Adipose tissue (tissue), 3 donors: ENCODE results near the gene CCDC28B. TPM values are rescaled to one million over a fixed set of nuclear protein-coding genes. Genes with fewer than 3 reads are reported as not detected.

Experiments used
- H3K27ac ChIP-seq: one replicate; pipeline ENCODE4 v1.5.1; 2013; ENCODE audit warnings: low read depth, low read length
- WGBS, 3 donors: extraction: QIAGEN DNeasy Blood & Tissue Kit; methylation state at CpG; one replicate each; pipeline ENCODE4 v1.1.7; 2013; 5-methylcytosine and 5-hydroxymethylcytosine counted together
- polyA plus RNA-seq, 3 donors: library from polyadenylated mRNA; stranded (reverse); fragments of 200-250 nt; gene quantifications; one replicate each; pipeline ENCODE4 v1.2.3, GENCODE V29; 2013
- donor health status: healthy with polysubstance abuse.
- donor health status: Bipolar disorder and iron deficiency.
- donor health status: healthy.

Gene CCDC28B
- polyA plus RNA-seq, 3 donors: 3.5 to 15.9 (median 4.1) TPM

DNA sequence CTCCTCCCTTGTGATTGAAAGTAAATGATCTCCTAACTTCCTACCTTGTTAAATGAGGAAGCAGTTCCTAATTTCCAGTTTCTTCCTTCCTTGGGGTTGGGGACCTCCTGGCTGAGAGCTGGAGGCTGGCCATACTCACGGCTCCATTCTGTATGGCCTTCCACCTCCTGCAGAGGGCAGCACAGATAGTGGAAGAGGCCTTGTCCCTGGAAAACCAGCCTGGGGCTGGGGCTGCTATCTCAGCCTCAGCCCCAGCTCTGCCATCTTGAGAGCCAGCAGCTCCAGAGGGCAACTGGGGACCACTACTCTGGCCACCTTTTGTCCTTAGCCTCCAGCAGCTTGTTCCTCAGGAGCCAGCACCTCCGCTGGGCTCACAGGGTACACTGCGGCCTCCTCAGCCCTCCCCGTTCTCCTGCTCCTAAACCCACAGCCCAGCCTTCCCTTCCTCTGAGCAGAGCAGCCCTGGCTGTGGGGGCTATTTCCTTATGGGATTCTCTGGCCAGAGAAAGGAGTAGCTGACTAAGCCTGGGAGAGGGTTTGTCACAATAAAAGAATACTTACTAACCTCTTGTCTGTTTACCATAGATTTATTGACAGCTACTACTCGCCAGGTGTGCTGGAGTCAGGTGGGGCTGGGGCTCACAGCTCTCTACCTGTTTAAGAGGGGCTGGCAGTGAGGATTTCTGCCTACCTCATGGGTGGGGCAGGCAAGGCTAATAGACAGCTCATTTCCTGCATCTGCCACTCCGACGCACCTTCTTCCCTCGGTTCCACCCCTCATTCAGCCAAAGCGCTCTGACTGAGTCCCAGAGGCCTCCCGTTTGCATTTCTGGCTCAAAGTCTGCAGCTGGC lies 15.5 kb downstream of the CCDC28B start:
- 75% methylated on average over 10 of the region's 10 CpGs for WGBS, 3 donors
- H3K27ac ChIP-seq: no peak overlapping the region

DNA sequence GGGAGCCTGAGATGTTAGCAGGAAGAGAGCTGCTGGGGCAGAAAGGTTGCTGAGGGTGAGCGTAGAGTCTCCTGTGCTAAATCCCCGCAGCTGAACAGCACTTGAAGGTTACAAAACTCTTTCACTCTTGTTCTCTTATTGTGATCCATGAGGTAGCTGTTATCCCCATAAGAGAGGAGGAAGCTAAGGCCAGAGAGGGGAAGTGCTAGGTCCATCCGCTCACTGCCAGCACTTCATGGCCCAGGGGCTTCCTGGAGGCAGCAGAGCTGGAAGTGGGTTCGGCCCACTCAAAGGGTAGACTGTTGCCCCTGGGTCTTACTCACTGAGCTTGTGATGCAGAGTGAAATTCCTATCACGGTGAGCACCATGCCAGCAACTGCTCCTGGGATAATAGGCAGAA lies 16.2 kb downstream of the CCDC28B start:
- no peak overlapping the region for H3K27ac ChIP-seq
- WGBS, 3 donors: 76 to 86% (median 79%) methylated on average over 5 of the region's 5 CpGs

DNA sequence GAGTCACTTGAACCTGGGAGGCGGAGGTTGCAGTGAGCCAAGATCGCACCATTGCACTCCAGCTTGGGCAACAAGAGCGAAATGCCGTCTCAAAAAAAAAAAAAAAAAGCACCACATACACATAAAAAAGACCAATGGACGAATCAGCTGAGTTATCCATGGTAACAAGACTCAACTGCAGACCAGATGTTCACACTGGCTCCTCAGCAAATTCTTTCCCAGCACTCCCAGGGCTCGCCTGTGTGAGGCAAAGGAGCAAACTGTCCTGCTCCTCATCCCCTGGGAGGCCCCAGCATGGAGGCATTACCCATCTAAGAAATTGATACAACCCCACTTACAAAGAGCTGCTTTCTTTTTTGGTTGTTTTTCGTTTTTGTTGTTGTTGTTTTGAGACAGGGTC lies 18.6 kb downstream of the CCDC28B start:
- no peak overlapping the region for H3K27ac ChIP-seq
- 82 to 87% (median 87%) methylated on average over 5 to 7 of the region's 7 CpGs for WGBS, 3 donors

DNA sequence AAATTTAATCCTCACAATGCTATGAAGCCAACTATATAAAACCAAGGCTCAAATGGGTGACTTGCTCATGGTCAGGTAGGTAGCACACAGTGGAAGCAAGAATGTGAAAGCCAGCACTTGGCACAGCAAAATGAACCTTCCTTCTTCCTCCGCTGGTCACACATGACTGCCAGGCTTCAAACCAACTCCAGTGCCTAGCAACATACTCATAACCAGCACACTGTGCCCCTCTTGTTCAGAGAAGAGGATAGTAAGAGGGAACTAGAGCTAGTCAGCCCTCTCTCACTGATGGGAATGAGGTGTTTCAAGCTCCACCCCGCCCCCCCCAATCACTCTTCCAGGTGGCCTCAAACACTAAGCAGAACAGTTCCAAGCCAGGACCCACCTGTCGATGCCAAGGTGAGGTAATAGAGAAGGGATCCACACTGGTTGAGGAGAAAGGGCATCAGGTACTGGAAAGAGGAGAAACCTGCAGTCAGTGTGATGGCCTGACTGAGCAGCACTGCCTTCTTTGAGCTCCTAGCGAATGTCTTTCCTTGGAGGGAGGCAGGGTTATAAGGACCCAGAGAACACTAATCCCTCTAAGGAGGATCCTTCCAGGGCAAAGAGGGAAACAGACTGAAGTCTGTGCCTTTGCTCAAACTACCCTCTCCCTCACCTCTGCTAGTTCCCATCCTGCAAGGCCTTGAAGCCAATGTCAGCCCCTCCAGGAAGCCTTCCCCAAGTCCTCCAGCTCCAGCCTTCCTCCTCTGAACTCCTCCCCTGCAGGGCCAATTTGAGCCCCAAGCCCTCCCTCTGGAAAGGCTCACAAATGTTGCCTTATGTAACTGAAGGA lies 20.6 kb downstream of the CCDC28B start:
- WGBS, 3 donors: 86 to 96% (median 91%) methylated on average over 4 of the region's 4 CpGs
- no peak overlapping the region for H3K27ac ChIP-seq

DNA sequence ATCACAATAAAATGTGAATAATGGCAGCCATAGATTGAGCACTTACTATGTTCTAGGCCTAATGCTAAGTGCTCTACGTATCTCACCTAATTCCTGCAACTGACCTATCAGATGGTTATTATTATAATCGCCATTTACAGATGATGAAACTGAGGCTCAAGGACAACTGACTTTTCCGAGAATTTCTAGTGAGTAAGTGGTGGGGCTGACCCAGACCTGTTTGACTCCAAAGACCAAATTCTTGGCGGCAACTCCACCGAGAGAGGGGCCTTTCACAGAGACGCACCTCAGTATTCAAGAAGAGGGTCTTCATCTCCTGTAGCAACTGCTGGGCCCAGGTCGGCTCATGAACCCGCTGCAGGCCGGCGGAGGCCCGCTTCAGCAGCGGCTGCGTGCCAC lies 21.2 kb downstream of the CCDC28B start:
- peak overlapping the region; percentile 45 for H3K27ac ChIP-seq
- WGBS, 3 donors: 7 to 12% (median 8%) methylated on average over 13 of the region's 13 CpGs

DNA sequence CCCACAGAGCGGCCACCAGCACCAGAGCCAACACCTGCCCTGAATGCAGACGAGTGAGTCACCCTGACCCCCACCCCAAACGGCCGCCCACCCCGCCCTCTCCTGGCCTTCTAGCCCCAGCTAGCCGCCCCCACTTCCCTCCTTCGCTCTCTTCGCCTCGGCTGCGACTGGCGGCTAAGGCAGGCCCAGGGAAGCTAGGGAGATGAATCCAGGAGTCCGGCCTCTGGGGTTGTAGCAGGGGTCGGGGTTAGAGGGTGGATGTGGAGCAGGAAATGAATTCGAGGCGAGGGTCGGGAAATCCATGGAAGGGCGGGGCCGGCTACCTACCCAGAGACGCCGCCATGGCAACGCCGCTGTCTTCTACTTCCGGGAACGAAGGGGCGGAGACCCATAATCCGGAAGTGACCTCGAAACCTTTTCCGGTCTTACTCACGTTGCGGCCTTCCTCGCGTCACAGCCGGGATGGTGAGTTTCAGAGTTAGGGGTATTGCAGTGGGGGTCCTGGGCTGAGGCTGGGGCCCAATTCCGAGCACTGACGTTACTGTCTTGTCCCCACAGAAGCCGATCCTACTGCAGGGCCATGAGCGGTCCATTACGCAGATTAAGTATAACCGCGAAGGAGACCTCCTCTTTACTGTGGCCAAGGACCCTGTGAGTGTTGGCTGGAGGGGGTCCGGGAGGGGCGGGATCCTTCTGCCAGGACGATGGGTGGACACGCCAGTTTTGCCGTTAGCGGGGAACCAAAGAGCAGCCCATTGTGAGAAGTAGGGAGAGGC lies 21.8 kb downstream of the CCDC28B start, which contains the start of the genes EIF3I and TMEM234:
TSS of gene EIF3I (plus strand) at position 428 of the 776 bp plus-strand sequence. CDS start at position 463, 35 bp downstream.
TSS of gene TMEM234 (minus strand) at position 374 of the 776 bp plus-strand sequence. CDS start at position 343, 31 bp downstream.
- 0 to 1% (median 1%) methylated on average over 43 to 46 of the region's 46 CpGs for WGBS, 3 donors
- H3K27ac ChIP-seq: peak within 1 kb of the TSS; percentile 71

DNA sequence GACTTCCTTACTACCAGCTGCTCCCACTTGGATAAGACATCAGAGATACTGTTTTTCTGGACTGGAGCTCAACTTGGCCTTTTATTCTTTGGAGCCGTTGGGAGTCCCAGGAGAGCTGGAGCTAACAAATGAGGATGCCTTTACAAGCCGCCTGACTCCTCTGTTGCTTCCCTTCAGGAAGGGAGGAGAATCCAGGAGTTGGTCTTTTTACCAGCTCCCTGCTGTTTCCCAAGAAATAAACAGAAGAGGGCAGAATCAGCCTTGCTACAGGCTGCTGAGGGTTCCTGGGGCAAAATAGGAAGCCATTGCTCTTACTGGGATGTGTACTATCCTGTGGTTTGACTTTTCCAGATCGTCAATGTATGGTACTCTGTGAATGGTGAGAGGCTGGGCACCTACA lies 23.3 kb downstream of the CCDC28B start:
- 54 to 72% (median 59%) methylated on average over 3 of the region's 3 CpGs for WGBS, 3 donors
- peak overlapping the region; percentile 51 for H3K27ac ChIP-seq

DNA sequence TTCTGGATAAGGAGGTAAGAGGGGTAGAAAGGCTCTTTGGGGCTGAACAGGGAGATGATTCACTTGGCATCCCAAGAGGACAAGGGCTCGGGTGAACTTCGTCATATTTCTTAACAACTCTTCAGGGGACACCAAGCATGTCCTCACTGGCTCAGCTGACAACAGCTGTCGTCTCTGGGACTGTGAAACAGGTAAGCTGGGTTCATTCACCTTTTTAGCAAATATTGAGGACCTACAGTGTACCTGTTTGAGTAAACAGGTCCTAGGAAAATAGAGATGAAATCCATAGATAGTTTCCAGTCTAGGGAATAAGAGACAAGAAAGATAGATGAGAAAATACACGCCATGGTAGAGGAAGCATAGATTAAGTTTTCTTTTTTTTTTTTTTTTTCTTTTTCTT lies 23.9 kb downstream of the CCDC28B start:
- H3K27ac ChIP-seq: no peak overlapping the region
- 81 to 89% (median 83%) methylated on average over 4 of the region's 4 CpGs for WGBS, 3 donors

DNA sequence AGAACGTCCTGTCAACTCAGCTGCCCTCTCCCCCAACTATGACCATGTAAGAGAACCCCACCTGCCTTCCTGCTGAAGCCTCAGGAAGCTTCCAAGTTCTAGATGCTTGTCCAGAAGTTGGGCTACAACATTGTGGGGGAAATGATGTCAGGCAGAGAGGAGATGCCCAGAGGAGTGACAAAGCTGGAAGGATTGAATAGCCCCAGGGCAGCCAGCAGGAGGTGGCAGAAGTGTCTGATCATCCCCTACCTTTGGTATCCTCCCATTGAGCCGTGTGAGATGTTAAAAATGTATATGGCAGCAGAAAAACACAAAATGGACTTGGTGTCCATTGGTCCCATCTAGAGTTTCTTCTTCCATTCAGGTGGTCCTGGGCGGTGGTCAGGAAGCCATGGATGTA lies 28.4 kb downstream of the CCDC28B start:
- no peak overlapping the region for H3K27ac ChIP-seq
- WGBS, 3 donors: 72 to 85% (median 81%) methylated on average over 3 of the region's 3 CpGs

DNA sequence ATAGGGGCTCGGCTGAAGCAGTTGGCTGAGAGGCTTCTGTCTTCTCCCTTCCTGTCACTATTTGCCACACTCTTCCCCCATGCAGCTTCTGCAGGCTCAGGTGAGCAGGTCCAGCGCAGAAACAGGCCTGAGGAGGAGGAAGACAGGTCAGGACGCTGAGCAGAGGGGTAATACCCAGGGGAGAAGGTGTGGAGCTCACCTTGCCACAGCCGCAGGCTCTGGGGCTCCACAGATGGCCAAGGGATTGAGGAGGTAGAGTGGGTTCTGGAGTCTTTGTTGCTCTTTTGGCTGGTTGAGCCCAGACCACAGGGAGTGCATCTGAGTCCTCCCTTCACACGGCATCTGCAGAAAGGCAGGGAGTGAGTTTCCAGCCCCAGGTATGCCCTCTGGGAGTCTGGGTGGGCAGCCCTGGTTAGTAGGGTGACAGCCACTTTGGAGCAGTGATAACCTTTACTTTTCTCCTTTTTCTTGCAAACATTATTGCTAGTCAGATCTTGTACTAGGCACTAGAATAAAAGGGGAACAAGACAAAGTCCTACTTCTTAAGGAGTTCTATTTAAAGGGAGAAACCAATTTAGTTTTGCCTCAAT lies 31.5 kb downstream of the CCDC28B start:
- WGBS, 3 donors: 83% methylated on average over 5 of the region's 5 CpGs
- H3K27ac ChIP-seq: no peak overlapping the region

DNA sequence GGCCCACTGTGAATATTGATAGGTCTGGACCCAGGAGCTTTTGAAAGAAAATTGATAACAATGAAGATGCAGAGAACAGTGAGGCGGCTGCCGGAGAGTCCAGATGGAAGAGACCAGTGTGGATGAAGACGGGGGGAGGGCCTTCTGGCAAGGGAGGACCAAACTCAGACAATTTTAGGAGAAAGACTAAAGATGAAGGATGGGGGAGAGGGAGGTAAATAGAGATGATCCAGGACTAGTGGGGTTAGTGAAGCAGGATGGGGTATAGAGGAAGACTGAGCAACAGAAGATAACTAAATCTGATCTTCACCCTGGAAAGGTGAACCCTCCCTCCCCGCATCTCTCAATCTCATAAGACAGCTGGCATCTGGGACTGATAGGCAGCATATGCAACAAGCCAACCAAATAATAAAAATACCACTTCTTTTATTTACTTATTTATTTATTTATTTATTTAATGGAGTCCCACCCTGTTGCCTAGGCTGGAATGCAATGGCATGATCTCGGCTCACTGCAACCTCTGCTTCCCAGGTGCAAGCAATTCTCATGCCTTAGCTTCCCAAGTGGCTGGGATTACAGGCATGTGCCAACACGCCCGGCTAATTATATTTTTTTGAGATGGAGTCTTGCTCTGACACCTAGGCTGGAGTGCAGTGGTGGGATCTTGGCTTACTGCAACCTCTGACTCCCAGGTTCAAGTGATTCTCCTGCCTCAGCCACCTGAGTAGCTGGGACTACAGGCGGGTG lies 32.3 kb downstream of the CCDC28B start:
- 84 to 89% (median 85%) methylated on average over 8 of the region's 8 CpGs for WGBS, 3 donors
- no peak overlapping the region for H3K27ac ChIP-seq

DNA sequence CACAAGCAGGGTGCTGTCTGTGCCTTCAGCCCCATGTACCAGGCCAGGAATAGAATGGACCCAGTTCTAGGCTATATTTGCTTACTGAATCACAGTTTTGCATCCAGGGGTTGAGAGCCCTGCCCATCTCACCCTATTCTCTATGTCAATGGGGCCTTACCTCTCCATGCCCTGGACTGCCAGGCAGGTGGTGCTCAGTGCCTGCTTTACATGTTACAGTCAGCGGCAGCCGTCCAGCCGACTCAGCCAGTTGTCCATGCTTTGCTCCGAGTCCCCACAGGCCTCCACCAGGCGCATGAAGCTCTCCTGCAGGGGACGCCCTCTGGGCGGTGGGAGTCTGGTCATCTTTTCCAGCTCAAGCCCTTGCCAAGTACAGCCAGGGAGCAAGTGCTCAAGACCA lies 34.4 kb downstream of the CCDC28B start:
- 86% methylated on average over 7 of the region's 7 CpGs for WGBS, 3 donors
- H3K27ac ChIP-seq: no peak overlapping the region

DNA sequence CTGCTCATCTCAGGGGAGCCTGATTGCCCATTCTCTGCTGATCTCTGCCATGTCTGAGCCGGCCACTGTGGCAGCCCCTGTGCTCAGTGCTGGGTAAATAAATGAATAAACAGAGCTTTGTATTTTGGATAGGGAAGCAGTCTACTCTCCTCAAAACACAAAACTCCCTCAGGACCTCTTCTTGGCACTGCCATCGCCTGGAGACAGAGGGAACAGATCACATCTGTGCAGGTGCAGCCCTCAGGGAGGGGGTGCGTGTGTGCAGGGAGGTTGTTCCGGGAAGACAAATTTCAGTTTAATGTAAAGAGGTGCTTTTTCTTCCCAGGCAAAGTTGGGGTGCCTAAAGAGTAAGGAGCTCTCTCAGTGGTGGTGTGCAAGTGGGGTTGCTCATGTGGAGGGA lies 38.9 kb downstream of the CCDC28B start:
- 16 to 77% (median 68%) methylated on average over 4 of the region's 4 CpGs for WGBS, 3 donors
- no peak overlapping the region for H3K27ac ChIP-seq

DNA sequence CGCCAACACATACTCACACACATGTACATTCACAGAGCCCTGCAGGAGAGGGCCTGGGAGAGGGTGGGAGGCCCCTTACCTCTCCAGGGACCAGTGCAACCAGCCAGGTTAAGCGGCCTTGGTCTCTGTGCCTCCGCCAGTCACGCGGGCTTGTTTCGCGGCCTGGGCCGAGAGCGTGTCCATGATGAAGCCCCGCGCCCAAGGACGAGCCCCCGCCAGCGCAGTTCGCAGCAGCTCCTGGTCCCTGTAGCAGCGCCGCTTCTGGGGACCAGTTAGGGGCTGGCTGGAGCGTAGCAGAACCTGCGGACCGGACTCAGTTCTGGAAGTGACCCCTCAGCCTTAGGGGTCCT lies 39.4 kb downstream of the CCDC28B start:
- 33 to 86% (median 72%) methylated on average over 19 to 20 of the region's 20 CpGs for WGBS, 3 donors
- H3K27ac ChIP-seq: no peak overlapping the region

DNA sequence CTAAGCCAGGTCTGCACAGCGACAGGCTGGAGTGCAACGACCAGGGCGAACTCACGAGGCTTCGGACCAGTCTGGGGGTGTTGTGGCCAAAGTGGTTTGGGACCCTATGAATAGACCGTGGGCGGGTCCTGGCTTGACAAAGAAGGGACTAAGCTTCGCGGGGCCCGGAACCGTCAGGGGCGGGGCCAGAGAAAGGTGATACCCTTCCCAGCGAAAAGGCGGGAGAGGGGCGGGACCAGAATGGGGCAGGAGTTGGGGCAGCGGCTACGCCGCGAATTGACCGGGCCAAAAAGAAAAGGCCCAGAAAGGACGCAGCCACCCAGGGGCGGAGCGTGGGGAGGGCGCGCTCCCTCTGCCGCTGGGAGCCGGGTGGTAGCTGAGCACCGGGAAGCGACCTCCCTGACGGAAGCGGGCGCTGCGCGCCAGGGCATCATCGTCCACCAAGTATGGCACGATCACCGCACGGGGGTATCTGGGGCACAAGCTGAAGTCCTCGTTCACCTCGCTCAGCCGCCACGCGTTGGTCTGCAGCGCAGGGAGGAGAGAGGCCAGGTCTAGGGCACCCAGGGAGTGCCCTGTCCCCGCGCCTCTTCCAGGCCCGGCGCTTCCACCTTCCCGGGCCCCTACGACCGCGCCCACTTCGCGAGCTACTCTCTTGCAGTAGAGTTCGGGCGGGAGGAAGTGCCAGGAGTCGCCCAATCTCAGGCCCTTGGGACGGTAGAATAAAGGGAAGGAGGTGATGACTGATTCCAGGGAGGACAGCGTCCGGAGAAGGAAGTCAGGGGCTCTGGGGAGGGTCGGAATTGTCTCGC lies 40.0 kb downstream of the CCDC28B start:
- WGBS, 3 donors: 1 to 6% (median 6%) methylated on average over 62 of the region's 62 CpGs
- H3K27ac ChIP-seq: no peak overlapping the region

DNA sequence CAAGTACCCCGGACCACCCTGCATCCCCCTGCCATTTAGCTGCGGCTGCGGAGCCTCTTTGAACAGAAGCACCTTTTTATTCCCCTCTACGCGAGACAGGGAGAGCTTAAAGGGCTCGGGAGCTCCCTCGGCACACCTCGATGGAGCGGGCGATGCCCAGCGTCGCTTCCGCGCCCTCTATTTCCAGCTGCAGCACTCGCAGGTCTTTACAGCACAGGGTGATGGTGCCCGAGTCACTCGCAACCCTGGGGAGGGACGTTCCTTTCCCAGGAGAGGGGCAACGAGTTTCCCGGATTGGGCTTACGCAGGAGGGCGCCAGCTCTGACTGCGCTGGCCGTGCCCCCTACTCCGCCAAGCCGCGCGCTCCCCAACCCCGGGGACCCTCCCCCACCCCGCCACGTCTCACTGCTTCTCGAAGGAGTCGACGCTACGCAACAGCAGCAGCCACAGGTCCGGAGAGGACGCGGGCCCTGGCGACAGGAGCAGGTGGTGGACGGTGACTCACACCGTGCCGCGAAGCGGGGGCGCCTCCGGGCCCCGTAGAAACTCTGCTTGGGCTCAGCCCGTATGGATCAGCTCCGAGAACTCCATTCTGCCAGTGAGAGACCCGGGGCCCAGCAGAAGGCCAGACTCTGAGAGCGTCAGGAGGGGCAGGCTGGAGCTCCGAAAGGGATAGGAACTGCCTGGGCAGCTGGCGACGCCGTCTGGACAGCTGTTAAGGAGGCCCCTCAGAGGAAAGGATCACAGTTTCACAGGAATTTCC lies 40.8 kb downstream of the CCDC28B start:
- H3K27ac ChIP-seq: no peak overlapping the region
- 0 to 1% (median 0%) methylated on average over 54 to 55 of the region's 55 CpGs for whole genome bisulfite sequencing, 3 donors
